ENCODE results near the gene FOXM1.

The FOXM1 gene

DNA sequence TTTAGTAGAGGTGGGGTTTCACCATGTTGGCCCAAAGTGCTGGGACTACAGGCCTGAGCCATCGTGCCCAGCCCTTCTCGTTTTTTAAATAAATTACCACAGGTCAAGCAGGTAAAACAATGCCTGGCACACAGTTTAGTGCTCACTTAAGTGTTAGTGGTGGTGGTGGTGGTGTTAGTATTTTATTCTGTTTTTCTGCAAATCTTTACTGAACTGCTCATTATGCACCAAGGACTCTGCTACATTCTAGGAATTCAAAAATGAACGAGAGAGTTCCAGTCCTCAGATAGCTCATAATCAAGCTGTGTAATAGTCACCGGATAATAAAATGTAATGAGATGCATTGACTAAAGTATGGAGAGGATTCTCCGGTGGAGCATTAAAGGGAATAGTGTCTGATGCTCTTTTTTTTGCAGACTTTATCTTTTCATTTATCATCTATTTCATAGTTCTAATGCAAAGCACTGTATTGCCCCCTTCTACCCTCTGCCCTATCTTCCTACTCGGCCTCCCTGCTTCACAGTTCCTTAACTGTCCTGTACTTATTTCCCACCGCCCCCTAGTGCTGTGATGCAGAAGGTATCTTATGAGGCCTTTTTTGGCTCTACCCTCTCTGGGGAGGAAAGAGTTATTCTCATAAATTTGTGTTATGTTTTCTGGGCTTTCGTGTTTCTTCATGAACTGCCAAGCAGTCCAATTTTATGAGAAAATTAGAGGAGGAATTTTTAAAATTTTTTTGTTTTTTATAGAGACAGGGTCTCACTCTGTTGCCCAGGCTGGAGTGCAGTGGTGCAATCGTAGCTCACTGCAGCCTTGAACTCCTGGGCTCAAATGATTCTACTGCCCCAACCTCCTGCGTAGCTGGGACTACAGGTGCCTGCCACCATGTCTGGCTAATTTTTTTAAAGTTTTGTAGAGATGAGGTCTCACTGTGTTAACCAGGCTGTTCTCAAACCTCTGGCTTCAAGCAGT, 63.5 kb downstream of the FOXM1 start:
- TF ChIP-seq, protein P1, sequence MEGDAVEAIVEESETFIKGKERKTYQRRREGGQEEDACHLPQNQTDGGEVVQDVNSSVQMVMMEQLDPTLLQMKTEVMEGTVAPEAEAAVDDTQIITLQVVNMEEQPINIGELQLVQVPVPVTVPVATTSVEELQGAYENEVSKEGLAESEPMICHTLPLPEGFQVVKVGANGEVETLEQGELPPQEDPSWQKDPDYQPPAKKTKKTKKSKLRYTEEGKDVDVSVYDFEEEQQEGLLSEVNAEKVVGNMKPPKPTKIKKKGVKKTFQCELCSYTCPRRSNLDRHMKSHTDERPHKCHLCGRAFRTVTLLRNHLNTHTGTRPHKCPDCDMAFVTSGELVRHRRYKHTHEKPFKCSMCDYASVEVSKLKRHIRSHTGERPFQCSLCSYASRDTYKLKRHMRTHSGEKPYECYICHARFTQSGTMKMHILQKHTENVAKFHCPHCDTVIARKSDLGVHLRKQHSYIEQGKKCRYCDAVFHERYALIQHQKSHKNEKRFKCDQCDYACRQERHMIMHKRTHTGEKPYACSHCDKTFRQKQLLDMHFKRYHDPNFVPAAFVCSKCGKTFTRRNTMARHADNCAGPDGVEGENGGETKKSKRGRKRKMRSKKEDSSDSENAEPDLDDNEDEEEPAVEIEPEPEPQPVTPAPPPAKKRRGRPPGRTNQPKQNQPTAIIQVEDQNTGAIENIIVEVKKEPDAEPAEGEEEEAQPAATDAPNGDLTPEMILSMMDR (IDR thresholded peaks at IDR 0.05; ENCODE audit: low read depth, low read length) = peak; percentile 77
- DNase-seq (ENCODE audit: extremely low read depth, low read depth) = no peak

DNA sequence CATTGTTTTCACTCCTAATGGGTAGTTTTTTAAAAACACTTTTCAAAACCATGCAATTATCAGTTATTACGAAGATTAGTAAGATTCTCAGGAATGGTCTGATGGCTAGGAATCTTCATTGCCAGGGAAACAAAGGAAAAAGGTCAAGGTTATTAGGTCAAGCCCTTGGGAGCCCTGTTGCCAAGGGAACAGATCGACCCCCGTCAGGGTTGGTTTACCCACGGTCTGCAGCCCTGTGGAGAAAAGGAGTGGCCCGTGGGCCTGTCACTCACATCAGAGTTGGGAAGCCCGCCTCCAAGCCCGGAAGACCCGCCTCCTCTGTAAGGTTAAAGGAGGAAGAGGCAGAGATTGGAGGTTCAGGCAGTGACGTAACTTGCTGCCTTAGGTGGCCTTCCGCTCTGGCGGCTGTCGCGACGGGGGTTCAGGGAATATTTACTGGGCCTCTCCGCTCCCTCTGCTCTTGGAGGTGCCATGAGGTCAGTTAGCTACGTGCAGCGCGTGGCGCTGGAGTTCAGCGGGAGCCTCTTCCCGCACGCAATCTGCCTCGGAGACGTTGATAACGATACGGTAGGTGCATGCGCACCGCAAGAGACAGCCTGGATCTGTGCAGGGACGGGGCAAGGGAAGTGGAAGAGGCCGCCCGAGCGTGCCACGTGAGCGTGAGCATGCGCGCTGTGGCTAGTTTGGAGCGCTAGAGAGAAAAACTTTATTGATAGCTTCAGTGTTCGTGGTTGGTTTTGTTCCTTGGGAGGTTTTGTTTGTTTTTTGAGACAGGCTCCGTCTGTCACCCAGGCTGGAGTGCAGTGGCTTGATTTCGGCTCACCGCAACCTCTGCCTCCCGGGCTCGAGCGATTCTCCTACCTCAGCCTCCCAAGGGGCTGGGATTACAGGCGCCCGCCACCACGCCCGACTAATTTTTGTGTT, 64.4 kb downstream of the FOXM1 start, which contains the start of gene ITFG2:
ITFG2 (plus strand) TSS at position 379 of the 924 bp plus-strand sequence; CDS start at position 472, 93 bp downstream.
- TF ChIP-seq, protein P1 (IDR thresholded peaks at IDR 0.05; ENCODE audit: low read depth, low read length) = no peak
- peak; percentile 92 for DNase-seq (ENCODE audit: extremely low read depth, low read depth)

- no peak for DNase-seq (ENCODE audit: extremely low read depth, low read depth)
- TF ChIP-seq, protein P1 (IDR thresholded peaks at IDR 0.05; ENCODE audit: low read depth, low read length) = no peak
These were observed 65.2 kb downstream of the FOXM1 start for GRCh38 chr12:2811801-2812200.
